ENCODE measurements around the gene LDAH. TPM values are rescaled to one million over a fixed set of nuclear protein-coding genes. Genes with fewer than 3 reads are reported as not detected.

Gene LDAH
- total and polyA plus RNA-seq, 4 donors, result 5.0 to 30.8 (median 11.5) TPM

GRCh38 chr2:20724500-20725053 is 98.3 kb downstream of the LDAH start:
- Histone ChIP-seq H3K36me3 (ENCODE audit: control insufficient read depth in 4 of 4, insufficient read depth in 4 of 4, low read length in 4 of 4) (peaks cover 0 to 5% (median 3%) of the 10 kb centered on the region in 4 donors), H3K9ac (ENCODE audit: insufficient read depth in 1 of 2, low read length in 2 of 2) (no peak overlapping the region), H3K27ac (ENCODE audit: low read depth in 1 of 2, low read length in 1 of 2) (no peak overlapping the region), H3K27me3 (ENCODE audit: control insufficient read depth in 3 of 3, insufficient read depth in 3 of 3, low read length in 2 of 3) (no peaks in the 10 kb centered on the region), H3K4me1 (ENCODE audit: control insufficient read depth in 5 of 5, insufficient read depth in 5 of 5, low read length in 5 of 5) (peaks cover 0 to 3% (median 0%) of the 10 kb centered on the region in 5 donors), H3K9me3 (ENCODE audit: control insufficient read depth in 4 of 4, insufficient read depth in 3 of 4, low read length in 3 of 4) (peaks cover 0 to 4% (median 0%) of the 10 kb centered on the region in 4 donors), H3K4me3 (no peak overlapping the region)
- DNase-seq (no peak), ATAC-seq (ENCODE audit: insufficient read depth, low FRiP score) (no peak)
- no peak for TF ChIP-seq CTCF (IDR thresholded peaks at IDR 0.05; ENCODE audit: control extremely low read depth, extremely low read depth)
- 93 to 96% methylated on average over 3 of the region's 3 CpGs for WGBS, 2 donors

GRCh38 chr2:20723543-20723942 is 99.4 kb downstream of the LDAH start:
- DNase-seq (no peak), ATAC-seq (ENCODE audit: insufficient read depth, low FRiP score) (no peak)
- Histone ChIP-seq H3K4me3 (no peak overlapping the region), H3K4me1 (ENCODE audit: control insufficient read depth in 5 of 5, insufficient read depth in 5 of 5, low read length in 5 of 5) (peaks cover 0 to 3% (median 0%) of the 10 kb centered on the region in 5 donors), H3K9me3 (ENCODE audit: control insufficient read depth in 4 of 4, insufficient read depth in 3 of 4, low read length in 3 of 4) (peaks cover 0 to 4% (median 0%) of the 10 kb centered on the region in 4 donors), H3K9ac (ENCODE audit: insufficient read depth in 1 of 2, low read length in 2 of 2) (no peak overlapping the region), H3K36me3 (ENCODE audit: control insufficient read depth in 4 of 4, insufficient read depth in 4 of 4, low read length in 4 of 4) (peaks cover 0 to 5% (median 3%) of the 10 kb centered on the region in 4 donors), H3K27ac (ENCODE audit: low read depth in 1 of 2, low read length in 1 of 2) (no peak overlapping the region), H3K27me3 (ENCODE audit: control insufficient read depth in 3 of 3, insufficient read depth in 3 of 3, low read length in 2 of 3) (no peaks in the 10 kb centered on the region)
- no peak for TF ChIP-seq CTCF (IDR thresholded peaks at IDR 0.05; ENCODE audit: control extremely low read depth, extremely low read depth)

- 90 to 97% methylated on average over 1 of the region's 1 CpG for WGBS, 2 donors
- Histone ChIP-seq H3K27ac (ENCODE audit: low read depth in 1 of 2, low read length in 1 of 2) (no peak overlapping the region), H3K9ac (ENCODE audit: insufficient read depth in 1 of 2, low read length in 2 of 2) (no peak overlapping the region), H3K27me3 (ENCODE audit: control insufficient read depth in 3 of 3, insufficient read depth in 3 of 3, low read length in 2 of 3) (no peaks in the 10 kb centered on the region), H3K4me1 (ENCODE audit: control insufficient read depth in 5 of 5, insufficient read depth in 5 of 5, low read length in 5 of 5) (no peaks in the 10 kb centered on the region), H3K4me3 (no peak overlapping the region), H3K36me3 (ENCODE audit: control insufficient read depth in 4 of 4, insufficient read depth in 4 of 4, low read length in 4 of 4) (peaks cover 0 to 5% (median 3%) of the 10 kb centered on the region in 4 donors), H3K9me3 (ENCODE audit: control insufficient read depth in 4 of 4, insufficient read depth in 3 of 4, low read length in 3 of 4) (peaks cover 0 to 4% (median 0%) of the 10 kb centered on the region in 4 donors)
- ATAC-seq (ENCODE audit: insufficient read depth, low FRiP score), result no peak
- TF ChIP-seq CTCF (IDR thresholded peaks at IDR 0.05; ENCODE audit: control extremely low read depth, extremely low read depth), result no peak
- DNase-seq, result no peak
Measured at GRCh38 chr2:20722592-20723240, 100.2 kb downstream of the LDAH start.
